IMR-90 (cell line): ENCODE measurements around the gene KCNJ16.

ENCODE experiments used
- CEBPB ChIP-seq: IDR thresholded peaks from 2 replicates; pipeline ENCODE4 v1.6.1; 2012; ENCODE audit warnings: low read depth, low read length, improper control_type of control experiment
- CHD1 ChIP-seq: IDR thresholded peaks from 2 replicates; pipeline ENCODE4 v1.6.1; 2012; ENCODE audit warnings: low read depth, low read length, improper control_type of control experiment
- FOS ChIP-seq: fragments of 150-350 bp; IDR thresholded peaks from 2 replicates; pipeline ENCODE4 v1.6.1; 2016; ENCODE audit warnings: low read depth, low read length
- MAFK ChIP-seq: IDR thresholded peaks from 2 replicates; pipeline ENCODE4 v1.6.1; 2012; ENCODE audit warnings: low read depth, low read length, improper control_type of control experiment
- MXI1 ChIP-seq: IDR thresholded peaks from 2 replicates; pipeline ENCODE4 v1.6.1; 2012; ENCODE audit warnings: low read depth, mild to moderate bottlenecking, low read length, moderate library complexity, borderline replicate concordance
- NFE2L2 ChIP-seq: fragments of 150-350 bp; IDR thresholded peaks from 2 replicates; pipeline ENCODE4 v1.6.1; 2016; ENCODE audit warnings: low read depth, mild to moderate bottlenecking, low read length
- POLR2A ChIP-seq: IDR thresholded peaks from 2 replicates; pipeline ENCODE4 v1.6.1; 2012; ENCODE audit warnings: mild to moderate bottlenecking, low read depth, low read length
- RAD21 ChIP-seq: IDR thresholded peaks from 2 replicates; pipeline ENCODE4 v1.6.1; 2012; ENCODE audit warnings: low read length, improper control_type of control experiment
- RFX5 ChIP-seq: IDR thresholded peaks from 2 replicates; pipeline ENCODE4 v1.8.0; 2012; ENCODE audit warnings: low read depth, mild to moderate bottlenecking, low read length, moderate library complexity
- SMC3 ChIP-seq: fragments of 150-350 bp; IDR thresholded peaks from 2 replicates; pipeline ENCODE4 v1.6.1; 2016; ENCODE audit warnings: low read depth, mild to moderate bottlenecking, antibody characterized with exemption, low read length, moderate library complexity
- TF ChIP-seq, protein P1 (sequence below): conservative IDR thresholded peaks from 2 replicates; pipeline ENCODE4 v1.5.1; 2012; ENCODE audit warnings: mild to moderate bottlenecking, low read depth, low read length, improper control_type of control experiment
- TF ChIP-seq, protein P2 (sequence below): fragments of 150-350 bp; IDR thresholded peaks from 2 replicates; pipeline ENCODE4 v1.6.1; 2017; ENCODE audit warnings: mild to moderate bottlenecking, antibody characterized with exemption, low read length, low read depth

DNA sequence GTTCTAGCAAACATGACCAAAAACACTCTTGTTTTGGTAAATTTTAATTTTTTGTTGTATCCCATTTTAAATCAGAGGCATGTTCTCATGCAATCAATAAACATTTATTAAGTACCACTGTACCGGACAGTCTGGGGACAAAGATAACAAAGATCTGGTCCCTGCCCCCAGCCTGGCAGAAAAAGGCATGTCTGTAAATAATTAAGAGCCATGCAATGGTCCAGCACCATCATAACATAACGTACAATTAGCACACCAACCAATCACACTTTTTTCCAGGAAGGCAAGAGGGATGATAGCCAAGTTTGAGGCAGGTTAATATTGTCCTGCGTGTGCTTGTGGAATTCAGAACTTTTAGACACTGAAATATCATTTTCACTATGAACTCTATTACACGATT, 3.5 kb downstream of the KCNJ16 start:
- TF ChIP-seq, protein P1, sequence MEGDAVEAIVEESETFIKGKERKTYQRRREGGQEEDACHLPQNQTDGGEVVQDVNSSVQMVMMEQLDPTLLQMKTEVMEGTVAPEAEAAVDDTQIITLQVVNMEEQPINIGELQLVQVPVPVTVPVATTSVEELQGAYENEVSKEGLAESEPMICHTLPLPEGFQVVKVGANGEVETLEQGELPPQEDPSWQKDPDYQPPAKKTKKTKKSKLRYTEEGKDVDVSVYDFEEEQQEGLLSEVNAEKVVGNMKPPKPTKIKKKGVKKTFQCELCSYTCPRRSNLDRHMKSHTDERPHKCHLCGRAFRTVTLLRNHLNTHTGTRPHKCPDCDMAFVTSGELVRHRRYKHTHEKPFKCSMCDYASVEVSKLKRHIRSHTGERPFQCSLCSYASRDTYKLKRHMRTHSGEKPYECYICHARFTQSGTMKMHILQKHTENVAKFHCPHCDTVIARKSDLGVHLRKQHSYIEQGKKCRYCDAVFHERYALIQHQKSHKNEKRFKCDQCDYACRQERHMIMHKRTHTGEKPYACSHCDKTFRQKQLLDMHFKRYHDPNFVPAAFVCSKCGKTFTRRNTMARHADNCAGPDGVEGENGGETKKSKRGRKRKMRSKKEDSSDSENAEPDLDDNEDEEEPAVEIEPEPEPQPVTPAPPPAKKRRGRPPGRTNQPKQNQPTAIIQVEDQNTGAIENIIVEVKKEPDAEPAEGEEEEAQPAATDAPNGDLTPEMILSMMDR, result no peak
- TF ChIP-seq MAFK (no peak), POLR2A (no peak), FOS (no peak), MXI1 (no peak), SMC3 (no peak), NFE2L2 (no peak), RFX5 (no peak), CEBPB (no peak), CHD1 (no peak), RAD21 (no peak)
- TF ChIP-seq, protein P2, sequence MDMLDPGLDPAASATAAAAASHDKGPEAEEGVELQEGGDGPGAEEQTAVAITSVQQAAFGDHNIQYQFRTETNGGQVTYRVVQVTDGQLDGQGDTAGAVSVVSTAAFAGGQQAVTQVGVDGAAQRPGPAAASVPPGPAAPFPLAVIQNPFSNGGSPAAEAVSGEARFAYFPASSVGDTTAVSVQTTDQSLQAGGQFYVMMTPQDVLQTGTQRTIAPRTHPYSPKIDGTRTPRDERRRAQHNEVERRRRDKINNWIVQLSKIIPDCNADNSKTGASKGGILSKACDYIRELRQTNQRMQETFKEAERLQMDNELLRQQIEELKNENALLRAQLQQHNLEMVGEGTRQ, result no peak
